Bladder microvascular endothelial cell (primary cell): ENCODE results near the gene RPL18A. TPM values are rescaled to one million over a fixed set of nuclear protein-coding genes. Genes with fewer than 3 reads are reported as not detected.

Experiments
- total RNA-seq: library from RNA; depleted of rRNA; stranded (reverse); fragments of >200 nt; gene quantifications from 2 replicates; pipeline ENCODE4 v1.2.3, GENCODE V29; 2014

The RPL18A gene
- 882 and 1,185 TPM in 2 replicates for total RNA-seq

GRCh38 chr19:17859533-17860330 is at the start of gene RPL18A:
Gene RPL18A, plus strand, starts transcription at chr19:17859910. Its CDS starts 47 bp downstream, at chr19:17859957.

GRCh38 chr19:17821190-17821589 is 38.5 kb upstream of the RPL18A start, which contains the start of gene INSL3:
Gene INSL3, minus strand, starts transcription at chr19:17821519. Its CDS starts 13 bp downstream, at chr19:17821506.

GRCh38 chr19:17847538-17848366 is 12.0 kb upstream of the RPL18A start, which contains the start of gene JAK3:
Gene JAK3, minus strand, starts transcription at chr19:17847982. Its CDS starts 3,565 bp downstream, at chr19:17844417.

GRCh38 chr19:17871878-17872250 is 12.2 kb downstream of the RPL18A start, which contains the start of gene SLC5A5:
Gene SLC5A5, plus strand, starts transcription at chr19:17871945. Its CDS starts 375 bp downstream, at chr19:17872320.

Other genes starting within 250 kb of the RPL18A start
- 0.16 and 0.57 TPM in 2 replicates for gene UNC13A, start 171.6 kb upstream of the RPL18A start, total RNA-seq
- 24.1 and 84.1 TPM in 2 replicates for gene MAP1S, start 140.4 kb upstream of the RPL18A start, total RNA-seq
- 0.31 and 1.1 TPM in 2 replicates for gene FCHO1, start 108.4 kb upstream of the RPL18A start, total RNA-seq
- 0.16 TPM in 1 of 2 replicates, not detected in the other for gene B3GNT3, start 64.8 kb upstream of the RPL18A start, total RNA-seq
- gene INSL3, start 38.4 kb upstream of the RPL18A start, total RNA-seq: not detected in 2 replicates
- gene JAK3, start 11.9 kb upstream of the RPL18A start, total RNA-seq: 4.4 and 5.2 TPM in 2 replicates
- not detected in 2 replicates for gene SLC5A5, start 12.0 kb downstream of the RPL18A start, total RNA-seq
- 32.1 and 72.3 TPM in 2 replicates for gene CCDC124, start 73.1 kb downstream of the RPL18A start, total RNA-seq
- under 0.01 TPM in 1 of 2 replicates, not detected in the other for gene KCNN1, start 107.2 kb downstream of the RPL18A start, total RNA-seq
- gene ARRDC2, start 148.3 kb downstream of the RPL18A start, total RNA-seq: 32.7 and 74.5 TPM in 2 replicates
- 0.31 and 0.49 TPM in 2 replicates for gene IL12RB1, start 227.0 kb downstream of the RPL18A start, total RNA-seq
- gene MAST3, start 237.9 kb downstream of the RPL18A start, total RNA-seq: 1.1 and 4.7 TPM in 2 replicates